GM19452 (cell line): ENCODE data around the gene CRYGA.
"Not testable (repeated sequence)": the region's sequence is repeated elsewhere in the genome, so short reads cannot be mapped to it uniquely, and the experiment has no call there.

ENCODE experiments used
- ATAC-seq: cut with Tn5 transposase; IDR thresholded peaks from one replicate; pipeline ENCODE4 v1.9.1; 2021; ENCODE audit not compliant: unreplicated experiment

Gene CRYGA

DNA sequence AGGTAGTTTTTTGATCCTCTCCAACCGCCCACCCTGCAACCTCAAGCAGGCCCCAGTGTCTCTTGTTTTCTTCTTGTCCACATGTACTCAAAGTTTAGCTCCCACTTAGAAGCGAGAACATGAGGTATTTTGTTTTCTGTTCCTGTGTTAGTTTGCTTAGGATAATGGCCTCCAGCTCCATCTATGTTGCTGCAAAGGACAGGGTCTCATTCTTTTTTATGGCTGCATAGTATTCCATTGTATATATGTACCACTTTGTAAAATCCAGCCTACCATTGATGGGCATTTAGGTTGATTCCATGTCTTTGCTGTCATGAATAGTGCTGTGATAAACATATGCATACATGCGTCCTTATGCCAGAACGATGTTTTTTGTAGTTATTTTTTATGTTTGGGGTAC is 36.3 kb downstream of the CRYGA start:
- ATAC-seq = no peak

DNA sequence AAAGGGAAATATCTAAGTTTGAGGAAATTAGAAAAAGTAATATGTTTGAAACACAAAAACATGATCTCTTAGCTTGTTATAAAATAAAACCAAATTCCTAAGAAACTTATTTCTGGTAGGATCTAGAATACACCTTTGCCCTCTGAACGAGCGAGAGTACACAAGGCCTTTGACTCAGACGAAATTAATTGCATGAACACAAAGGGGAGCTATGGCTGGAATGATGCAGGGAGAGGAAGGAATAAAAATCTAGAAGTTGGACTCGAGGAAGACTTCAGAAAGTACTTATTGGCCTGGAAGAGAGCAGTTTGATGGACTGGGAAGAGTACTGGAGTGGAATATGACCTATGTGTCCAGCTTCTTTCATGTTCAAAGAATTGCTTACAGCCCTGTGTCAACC is 38.1 kb downstream of the CRYGA start:
- ATAC-seq = no peak

DNA sequence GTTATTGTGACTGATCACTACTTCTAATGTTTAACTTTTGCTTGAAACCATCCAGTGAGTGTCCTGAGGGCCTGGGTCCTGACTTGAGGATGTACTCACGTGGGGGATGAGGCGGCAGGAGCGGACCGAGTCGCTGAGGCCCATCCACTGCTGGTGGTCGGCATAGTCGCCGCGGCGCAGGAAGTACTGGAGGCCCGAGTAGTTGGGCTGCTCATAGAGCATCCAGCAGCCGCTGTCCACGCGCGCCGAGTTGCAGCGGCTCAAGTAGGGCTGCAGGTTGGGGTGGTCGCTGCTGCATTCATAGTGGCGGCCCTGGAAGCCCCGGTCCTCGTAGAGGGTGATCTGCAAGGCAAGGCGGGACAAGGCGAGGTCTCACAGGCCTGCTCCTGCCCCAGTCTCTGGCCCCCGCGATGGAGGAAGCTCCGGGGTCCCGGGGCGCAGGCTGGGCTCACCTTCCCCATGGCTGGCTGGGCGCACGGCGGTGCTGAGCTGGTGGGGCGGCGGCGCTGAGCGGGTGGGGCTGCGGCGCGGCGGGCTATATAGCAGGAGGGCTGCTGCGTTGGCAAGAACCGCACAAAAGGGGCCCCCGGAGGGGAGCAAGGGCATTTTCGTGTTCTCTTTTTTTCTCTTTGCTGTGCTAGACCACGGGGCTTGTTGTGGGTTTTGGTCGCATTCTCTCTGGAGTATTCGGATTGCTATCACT is 39.2 kb downstream of the CRYGA start, which contains the start of gene CRYGD:
TSS of gene CRYGD (minus strand) at position 512 of the 703 bp plus-strand sequence. CDS start at position 461, 51 bp downstream.
- ATAC-seq = not testable (repeated sequence)

GRCh38 chr2:208122248-208122647 is 41.1 kb downstream of the CRYGA start:
- no peak for ATAC-seq

DNA sequence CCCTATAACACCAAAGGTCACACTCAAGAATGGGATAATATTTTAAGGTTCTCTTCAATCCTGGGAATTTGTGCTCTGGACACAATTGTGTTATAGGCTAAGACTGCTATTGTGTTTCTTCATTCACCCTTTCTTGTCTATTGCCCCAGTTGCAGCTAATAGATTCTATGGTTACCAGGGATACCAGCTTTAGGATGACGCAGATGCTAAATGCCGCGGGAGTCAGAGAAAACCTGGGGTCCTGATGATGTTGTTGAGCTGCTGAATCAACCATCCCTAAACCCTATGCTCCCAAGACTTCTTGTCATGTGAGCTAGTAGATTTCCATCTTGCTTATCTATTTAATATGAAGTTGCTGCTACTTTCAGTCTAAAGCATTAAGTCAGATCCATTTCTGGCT is 44.5 kb downstream of the CRYGA start:
- ATAC-seq = no peak

- not testable (repeated sequence) for ATAC-seq
Observed at GRCh38 chr2:208117390-208117789, 46.0 kb downstream of the CRYGA start.

DNA sequence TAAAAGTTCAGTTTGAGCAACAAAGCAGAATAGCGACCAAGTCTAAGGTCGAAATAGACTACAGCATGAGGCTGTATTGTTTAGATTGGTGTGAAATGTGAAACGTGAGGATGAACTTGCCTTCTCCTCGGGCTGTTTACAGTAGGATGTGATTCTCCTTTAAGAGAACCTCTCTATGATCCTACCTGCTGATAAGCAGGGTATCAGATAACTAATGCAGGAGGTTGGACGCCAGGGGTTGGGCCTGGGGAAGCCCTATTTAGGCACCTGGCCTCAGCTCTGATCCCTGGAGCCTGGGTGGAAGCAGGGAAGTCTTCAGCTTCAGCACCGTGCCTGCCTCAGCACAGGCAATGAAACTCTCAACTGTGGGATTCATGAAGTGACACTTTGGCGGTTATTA is 50.4 kb downstream of the CRYGA start:
- no peak for ATAC-seq

DNA sequence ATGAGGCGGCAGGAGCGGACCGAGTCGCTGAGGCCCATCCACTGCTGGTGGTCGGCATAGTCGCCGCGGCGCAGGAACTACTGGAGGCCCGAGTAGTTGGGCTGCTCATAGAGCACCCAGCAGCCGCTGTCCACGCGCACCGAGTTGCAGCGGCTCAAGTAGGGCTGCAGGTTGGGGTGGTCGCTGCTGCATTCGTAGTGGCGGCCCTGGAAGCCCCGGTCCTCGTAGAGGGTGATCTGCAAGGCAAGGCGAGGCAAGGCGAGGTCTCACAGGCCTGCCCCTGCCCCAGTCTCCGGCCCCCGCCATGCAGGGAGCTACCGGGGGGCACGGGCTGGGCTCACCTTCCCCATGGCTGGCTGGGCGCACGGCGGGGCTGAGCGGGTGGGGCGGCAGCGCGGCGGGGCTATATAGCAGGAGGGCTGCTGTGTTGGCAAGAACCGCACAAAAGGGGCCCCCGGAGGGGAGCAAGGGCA is 51.1 kb downstream of the CRYGA start:
- ATAC-seq = not testable (repeated sequence)
